Fibroblast of peridontal ligament (primary cell): ENCODE results near the gene CHST9.
"Not testable (repeated sequence)": the region's sequence is repeated elsewhere in the genome, so short reads cannot be mapped to it uniquely, and the experiment has no call there.

ENCODE experiments used
- DNase-seq: peaks from one replicate; pipeline ENCODE4 v3.0.0-alpha.2; 2010; ENCODE audit errors: extremely low read depth

Gene CHST9

DNA sequence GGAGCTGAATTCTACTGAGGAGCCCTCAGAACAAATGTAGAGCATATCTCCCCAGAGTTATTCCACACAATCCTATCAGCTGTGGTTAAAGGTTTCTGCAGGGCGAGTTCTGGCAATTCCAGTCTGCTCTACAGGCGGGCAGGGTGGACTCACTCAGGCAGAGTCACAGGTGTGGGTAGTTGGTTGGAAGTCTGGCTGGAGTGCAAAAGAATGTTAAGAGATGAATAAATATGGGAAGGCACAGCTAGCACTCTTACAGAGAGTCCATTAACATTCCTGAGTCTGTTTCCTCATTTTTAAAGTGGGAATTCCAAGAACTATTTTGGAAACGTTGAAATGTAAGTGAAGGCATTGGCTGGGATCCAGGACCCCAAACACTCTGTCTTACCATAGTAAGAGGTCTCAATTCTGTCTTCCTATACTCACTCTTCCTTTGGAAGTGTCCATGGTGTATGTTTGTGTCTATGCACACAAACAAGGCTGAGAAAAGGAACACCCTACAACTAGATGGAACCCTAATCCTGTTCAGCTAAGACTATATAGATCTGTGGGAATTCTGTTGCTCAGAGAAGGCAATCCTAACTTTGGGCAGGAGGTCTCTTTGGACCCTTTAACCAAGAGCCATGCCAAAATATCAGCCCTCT, 256.3 kb downstream of the CHST9 start:
- DNase-seq = no peak

- not testable (repeated sequence) for DNase-seq
Measured at GRCh38 chr18:26927822-26928221, 257.3 kb downstream of the CHST9 start.

DNA sequence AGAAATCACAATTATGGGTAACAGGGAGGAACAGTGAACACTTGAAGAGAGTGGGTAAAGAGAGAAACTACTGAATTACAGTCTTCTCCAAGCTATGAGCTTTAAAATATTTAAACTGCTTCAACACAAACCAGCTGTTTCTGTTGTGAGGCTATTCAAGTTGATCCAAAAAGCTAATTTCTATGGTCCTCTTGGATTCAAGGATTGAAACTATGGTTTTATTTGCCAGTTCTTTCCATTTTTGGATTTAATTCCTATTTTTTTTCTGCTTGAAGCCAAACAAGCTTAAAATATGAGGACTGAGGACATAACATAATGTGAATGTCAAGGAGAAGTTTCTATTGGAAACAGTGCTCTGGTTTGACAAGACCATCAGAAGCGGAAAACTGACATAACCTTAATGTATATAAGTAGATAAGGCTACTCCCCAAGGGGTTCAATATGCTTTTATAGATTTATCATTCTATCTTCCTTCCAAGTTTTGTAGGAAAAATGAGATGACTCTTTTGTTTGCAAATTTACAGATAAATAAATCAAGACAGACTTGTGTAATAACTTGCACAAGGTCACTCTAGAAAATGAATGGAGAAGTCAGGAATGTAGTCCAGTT, 258.9 kb downstream of the CHST9 start:
- no peak for DNase-seq

DNA sequence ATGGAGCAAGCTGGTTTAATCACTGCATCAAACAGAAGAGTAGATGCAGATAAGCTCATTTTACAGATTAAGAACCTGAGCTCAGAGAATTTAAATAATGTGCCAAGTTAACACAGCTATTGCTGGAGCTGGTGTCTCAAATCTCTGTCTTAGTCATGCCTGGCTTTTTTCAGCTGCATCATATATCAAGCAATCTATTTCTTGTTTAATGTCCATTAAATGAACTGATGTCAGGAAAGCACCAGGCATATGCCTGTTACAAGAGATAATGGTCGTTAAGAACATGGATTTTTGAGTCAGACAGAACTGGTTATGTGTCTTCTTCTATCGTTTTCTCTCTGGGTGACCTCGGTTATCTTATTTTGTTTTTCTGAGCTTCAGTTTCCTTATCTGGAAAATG, 259.8 kb downstream of the CHST9 start:
- no peak for DNase-seq

- no peak for DNase-seq
Measured at GRCh38 chr18:26922313-26922712, 262.8 kb downstream of the CHST9 start.

GRCh38 chr18:26920644-26921043, 264.5 kb downstream of the CHST9 start:
- DNase-seq = no peak

- no peak for DNase-seq
Measured at GRCh38 chr18:26919627-26920026, 265.5 kb downstream of the CHST9 start.

- DNase-seq = no peak
Measured at GRCh38 chr18:26919201-26919600, 265.9 kb downstream of the CHST9 start.

DNA sequence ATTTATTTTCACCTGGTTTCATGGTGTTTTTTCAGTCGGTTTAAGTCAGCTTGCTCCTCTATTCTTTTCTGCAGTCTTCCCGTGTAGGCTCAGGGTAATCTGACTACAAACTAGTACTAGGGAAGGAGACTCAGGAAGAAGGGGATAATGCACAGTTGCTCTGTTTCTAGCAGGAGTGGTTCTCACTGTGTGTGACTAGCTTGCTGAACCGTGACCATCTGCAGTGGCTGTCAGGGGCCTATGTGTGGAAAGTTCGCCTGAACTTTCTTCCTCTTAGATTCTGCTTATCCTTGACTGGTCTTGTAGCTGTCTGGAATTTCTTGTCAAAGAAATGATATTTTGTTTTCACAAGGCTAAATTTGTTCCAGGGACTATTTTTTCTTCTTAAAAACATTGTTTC, 273.3 kb downstream of the CHST9 start:
- no peak for DNase-seq

DNA sequence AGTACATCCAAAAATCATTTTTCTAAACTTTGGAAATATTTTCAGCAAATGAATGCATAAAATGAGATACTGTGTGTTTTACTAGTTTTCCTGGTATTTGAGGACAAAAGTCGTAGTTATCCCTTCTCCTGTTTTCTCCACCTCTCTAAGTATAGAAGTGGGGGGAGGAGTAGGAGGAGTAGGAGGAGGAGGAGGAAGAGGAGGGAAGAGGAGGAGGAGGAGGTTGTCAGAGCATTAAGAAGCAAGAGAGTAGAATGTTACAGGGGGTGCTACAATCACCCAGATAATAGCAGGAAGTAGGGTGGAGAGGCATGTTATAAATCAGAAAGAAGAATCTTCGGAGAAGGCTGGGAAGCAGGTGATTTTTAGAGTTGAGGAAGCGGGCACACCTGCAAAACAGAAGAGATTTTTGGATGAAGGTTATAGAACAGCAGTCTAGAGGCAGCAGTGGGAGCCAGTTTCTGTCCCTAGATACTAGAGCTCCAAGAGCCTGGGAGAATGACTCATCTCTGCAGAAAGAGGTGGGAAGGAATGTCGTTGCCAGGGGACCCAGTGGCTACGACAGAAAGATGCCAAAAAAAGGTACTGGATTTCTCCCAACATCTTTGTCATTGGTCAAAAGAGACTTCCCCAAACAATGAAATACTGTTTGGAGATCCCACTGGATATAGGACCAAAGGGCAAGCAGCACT, 275.4 kb downstream of the CHST9 start:
- no peak for DNase-seq

DNA sequence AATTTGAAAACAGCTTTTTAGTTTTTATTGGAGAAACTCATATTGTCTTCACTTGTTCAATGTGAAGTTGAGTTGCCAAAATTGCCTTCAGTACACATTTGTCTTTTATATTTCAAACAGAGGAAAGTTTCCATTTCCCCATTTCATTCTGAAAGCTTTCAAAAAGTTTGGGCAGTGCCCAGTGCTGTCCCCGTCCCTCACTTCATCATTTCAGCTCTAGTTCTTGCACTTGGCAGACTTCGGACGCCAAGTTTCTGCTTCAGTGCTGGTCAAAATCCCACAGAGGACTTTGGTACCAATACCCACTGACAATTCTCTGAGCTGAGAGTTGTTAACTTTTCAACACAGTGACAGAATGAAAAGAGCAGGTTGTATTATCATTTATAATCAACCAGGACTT, 276.2 kb downstream of the CHST9 start:
- no peak for DNase-seq

GRCh38 chr18:26902291-26902690, 282.8 kb downstream of the CHST9 start:
- DNase-seq = no peak

- DNase-seq = no peak
Measured at GRCh38 chr18:26901020-26901419, 284.1 kb downstream of the CHST9 start.

DNA sequence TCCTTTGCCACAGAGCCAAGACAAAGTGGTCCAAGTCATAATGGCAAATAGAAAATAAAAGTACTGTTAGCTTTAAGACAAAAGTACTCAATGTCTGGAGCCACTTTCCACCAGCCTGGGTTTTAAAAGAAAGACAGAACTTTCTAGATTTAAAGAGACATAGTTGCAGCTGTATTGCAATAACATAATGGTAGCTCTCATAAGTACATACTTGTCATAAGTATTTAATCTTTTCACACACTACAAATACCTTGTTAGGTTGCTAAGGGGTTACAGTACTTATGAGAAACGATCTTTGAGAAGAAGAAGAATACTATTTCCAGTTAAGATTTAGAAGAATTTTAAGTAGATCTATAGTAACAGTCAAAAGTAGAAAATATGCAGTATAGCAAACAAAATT, 290.7 kb downstream of the CHST9 start:
- DNase-seq = no peak

- no peak for DNase-seq
Measured at GRCh38 chr18:26893996-26894395, 291.1 kb downstream of the CHST9 start.

DNA sequence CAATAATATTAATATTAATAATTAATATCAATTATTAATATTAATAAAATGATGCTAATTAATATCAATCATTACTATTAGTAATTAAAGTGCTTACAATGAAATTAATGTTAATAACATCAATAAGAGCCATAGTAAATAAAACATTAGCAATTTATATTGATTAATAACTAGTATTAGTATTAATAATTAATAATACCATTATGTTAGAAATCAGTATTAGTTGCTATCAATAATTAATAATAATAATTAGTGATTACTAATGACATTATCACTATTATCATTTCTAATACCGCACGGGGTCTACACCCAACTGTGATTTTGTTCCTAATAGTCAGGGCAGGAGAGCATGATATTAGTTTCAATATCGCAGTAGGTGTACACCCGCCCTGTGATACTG, 296.8 kb downstream of the CHST9 start:
- DNase-seq = no peak

DNA sequence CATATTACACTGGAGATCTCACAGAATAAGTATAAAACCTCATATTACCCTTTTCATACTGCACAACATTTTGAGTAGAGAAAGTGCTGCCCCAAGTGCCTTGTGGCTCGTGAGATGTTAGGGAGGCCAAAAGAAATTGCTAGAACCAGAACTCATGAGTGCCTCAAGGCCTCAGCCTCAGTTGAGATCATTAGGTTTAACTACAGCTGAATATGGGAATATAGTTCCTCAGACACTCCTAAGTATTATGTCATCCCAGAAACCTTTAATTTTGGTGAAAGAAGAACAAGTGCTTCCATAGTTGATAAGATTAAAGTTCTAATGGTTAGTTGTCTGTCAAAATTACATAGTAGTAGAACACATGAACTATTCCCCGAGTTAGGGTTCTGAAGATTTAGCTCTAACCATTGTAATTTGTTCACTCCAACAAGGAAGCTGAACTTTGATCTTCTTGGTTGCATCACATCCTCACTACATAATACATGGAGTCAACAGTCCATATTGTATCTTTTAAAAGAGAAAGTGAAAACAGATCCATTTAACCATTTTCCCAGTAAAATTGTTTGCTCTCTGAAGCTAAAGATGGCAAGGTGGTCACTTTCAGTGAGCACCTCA, 310.0 kb downstream of the CHST9 start:
- no peak for DNase-seq

DNA sequence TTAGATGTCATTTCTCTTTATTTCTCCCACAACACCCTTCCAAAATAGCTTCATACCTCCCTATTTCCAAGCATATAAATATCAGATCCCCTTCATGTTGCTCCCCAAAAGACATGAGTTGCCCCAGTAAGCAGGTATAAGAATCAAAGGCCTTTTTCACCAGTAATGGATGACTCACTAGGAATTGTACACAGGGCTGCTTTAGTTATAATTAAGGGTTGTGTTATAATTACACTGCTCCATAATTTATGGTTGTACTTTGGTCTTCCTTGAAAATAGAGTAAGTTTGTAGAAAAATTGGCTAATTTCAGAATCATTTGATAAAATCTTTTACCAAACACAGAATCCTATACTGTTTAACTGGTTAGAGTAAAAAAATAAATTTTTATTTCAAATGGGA, 310.8 kb downstream of the CHST9 start:
- DNase-seq = no peak

- no peak for DNase-seq
Measured at GRCh38 chr18:26869640-26870039, 315.5 kb downstream of the CHST9 start.

- no peak for DNase-seq
Measured at GRCh38 chr18:26868968-26869586, 316.0 kb downstream of the CHST9 start.

GRCh38 chr18:26867471-26867870, 317.6 kb downstream of the CHST9 start:
- no peak for DNase-seq

DNA sequence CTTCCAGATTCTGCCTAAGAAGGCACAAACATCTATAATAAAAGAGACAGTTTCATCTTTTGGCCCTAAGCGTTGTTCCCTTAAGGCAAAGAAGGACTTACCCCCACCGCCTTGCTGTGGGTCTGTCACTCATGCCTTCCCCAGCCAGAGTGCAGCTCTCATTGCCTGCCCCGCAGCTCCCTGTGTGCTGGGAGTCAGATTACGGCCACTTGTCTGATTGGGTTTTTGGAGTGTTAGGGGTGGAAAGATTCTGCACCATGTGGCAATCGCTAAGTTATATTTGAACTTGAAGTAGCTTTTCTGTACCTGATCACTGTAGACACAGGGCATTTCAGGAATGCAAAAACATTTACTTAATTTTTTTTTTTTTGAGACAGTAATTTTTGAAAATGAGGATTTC, 319.6 kb downstream of the CHST9 start, which contains the start of gene AQP4:
Gene AQP4, minus strand, starts transcription at position 151 of the 400 bp plus-strand sequence. Its CDS starts 18 bp downstream, at position 133.
- DNase-seq = no peak
